ENCODE results near the gene SPC24.
"Not testable (repeated sequence)": the region's sequence is repeated elsewhere in the genome, so short reads cannot be mapped to it uniquely, and the experiment has no call there.

DNA sequence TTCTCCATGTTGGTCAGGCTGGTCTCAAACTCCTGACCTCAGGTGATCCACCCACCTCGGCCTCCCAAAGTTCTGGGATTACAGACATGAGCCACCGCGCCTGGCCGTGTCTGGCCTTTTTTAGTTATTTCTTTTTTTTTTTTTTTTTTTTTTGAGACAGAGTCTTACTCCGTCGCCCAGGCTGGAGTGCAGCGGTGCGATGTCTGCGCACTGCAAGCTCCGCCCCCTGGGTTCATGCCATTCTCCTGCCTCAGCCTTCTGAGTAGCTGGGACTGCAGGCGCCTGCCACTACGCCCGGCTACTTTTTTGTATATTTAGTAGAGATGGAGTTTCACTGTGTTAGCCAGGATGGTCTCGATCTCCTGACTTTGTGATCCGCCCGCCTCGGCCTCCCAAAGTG is 33.6 kb downstream of the SPC24 start:
- TF ChIP-seq, protein P1, sequence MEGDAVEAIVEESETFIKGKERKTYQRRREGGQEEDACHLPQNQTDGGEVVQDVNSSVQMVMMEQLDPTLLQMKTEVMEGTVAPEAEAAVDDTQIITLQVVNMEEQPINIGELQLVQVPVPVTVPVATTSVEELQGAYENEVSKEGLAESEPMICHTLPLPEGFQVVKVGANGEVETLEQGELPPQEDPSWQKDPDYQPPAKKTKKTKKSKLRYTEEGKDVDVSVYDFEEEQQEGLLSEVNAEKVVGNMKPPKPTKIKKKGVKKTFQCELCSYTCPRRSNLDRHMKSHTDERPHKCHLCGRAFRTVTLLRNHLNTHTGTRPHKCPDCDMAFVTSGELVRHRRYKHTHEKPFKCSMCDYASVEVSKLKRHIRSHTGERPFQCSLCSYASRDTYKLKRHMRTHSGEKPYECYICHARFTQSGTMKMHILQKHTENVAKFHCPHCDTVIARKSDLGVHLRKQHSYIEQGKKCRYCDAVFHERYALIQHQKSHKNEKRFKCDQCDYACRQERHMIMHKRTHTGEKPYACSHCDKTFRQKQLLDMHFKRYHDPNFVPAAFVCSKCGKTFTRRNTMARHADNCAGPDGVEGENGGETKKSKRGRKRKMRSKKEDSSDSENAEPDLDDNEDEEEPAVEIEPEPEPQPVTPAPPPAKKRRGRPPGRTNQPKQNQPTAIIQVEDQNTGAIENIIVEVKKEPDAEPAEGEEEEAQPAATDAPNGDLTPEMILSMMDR (IDR thresholded peaks at IDR 0.05): not testable (repeated sequence)
- TF ChIP-seq POLR2A (IDR thresholded peaks at IDR 0.05); EP300 (IDR thresholded peaks at IDR 0.05; ENCODE audit: low read depth): not testable (repeated sequence)

All from transverse colon (tissue), 3 donors.